Sigmoid colon (tissue), 7 donors: Measurements from ENCODE around the gene SLC6A3. TPM values are rescaled to one million over a fixed set of nuclear protein-coding genes. Genes with fewer than 3 reads are reported as not detected.

Source experiments
- DNase-seq: peaks from one replicate; pipeline ENCODE4 v3.0.0-alpha.2; 2019
- H3K27ac ChIP-seq, 4 donors: fragments of 200-600 bp; sonication (generic); one replicate each; pipeline ENCODE4 v1.5.1; 2016 to 2019; ENCODE audit warnings: mild to moderate bottlenecking in 1 of 4
- H3K27me3 ChIP-seq, 3 donors: fragments of 200-600 bp; sonication (generic); one replicate each; pipeline ENCODE4 v1.5.1; 2019; ENCODE audit warnings: mild to moderate bottlenecking in 1 of 3
- H3K36me3 ChIP-seq, 4 donors: fragments of 200-600 bp; sonication (generic); one replicate each; pipeline ENCODE4 v1.5.1; 2016 to 2019
- H3K4me1 ChIP-seq, 4 donors: fragments of 200-600 bp; sonication (generic); one replicate each; pipeline ENCODE4 v1.5.1; 2017 to 2019
- H3K4me3 ChIP-seq, 4 donors: fragments of 200-600 bp; sonication (generic); one replicate each; pipeline ENCODE4 v1.5.1; 2017 to 2019; ENCODE audit warnings: mild to moderate bottlenecking in 2 of 4, moderate library complexity in 1 of 4
- H3K9me3 ChIP-seq, 4 donors: fragments of 200-600 bp in 3 of 4; sonication (generic) in 3 of 4; one replicate each; pipeline versions ENCODE4 v1.5.1 to v1.6.1; 2013 to 2019
- CTCF ChIP-seq, 4 experiments: fragments of 450-650 bp in 3 of 4; fragments of 200-600 bp in 1 of 4; IDR thresholded peaks; one replicate each; pipeline ENCODE4 v1.5.1; 2016 to 2019; ENCODE audit warnings: antibody characterized with exemption in 4 of 4, mild to moderate bottlenecking in 3 of 4, moderate library complexity in 2 of 4
- EP300 ChIP-seq, 4 donors: sonication (generic); formaldehyde crosslinking; IDR thresholded peaks; one replicate each; pipeline ENCODE4 v1.6.1; 2017; ENCODE audit warnings: antibody characterized with exemption in 4 of 4
- POLR2A ChIP-seq, 2 donors: fragments of 450-650 bp; IDR thresholded peaks; one replicate each; pipeline ENCODE4 v1.6.1; 2016; ENCODE audit warnings: antibody characterized with exemption in 2 of 2, mild to moderate bottlenecking in 2 of 2, moderate library complexity in 2 of 2
- POLR2AphosphoS5 ChIP-seq, 4 donors: sonication (generic); formaldehyde crosslinking; IDR thresholded peaks; one replicate each; pipeline ENCODE4 v1.6.1; 2017; ENCODE audit warnings: antibody characterized with exemption in 4 of 4
- WGBS, 2 donors: extraction: QIAGEN DNeasy Blood & Tissue Kit; methylation state at CpG; one replicate each; pipeline ENCODE4 v1.1.7; 2013; 5-methylcytosine and 5-hydroxymethylcytosine counted together
- intact Hi-C: fragments of 100-400 bp; cut with DNase I; formaldehyde crosslinking; loops from one replicate; pipeline ENCODE4 v1.15.1; 2023
- polyA plus RNA-seq, 3 donors: library from polyadenylated mRNA; stranded (reverse); fragments of 200-250 nt; gene quantifications; one replicate each; pipeline ENCODE4 v1.2.3, GENCODE V29; 2013
- total RNA-seq, 4 donors: library from RNA; depleted of rRNA; stranded (reverse); fragments of >200 nt; gene quantifications; one replicate each; pipeline ENCODE4 v1.1.0, GENCODE V29; 2016
- donor health status: healthy with polysubstance abuse.
- donor health status: Bipolar disorder and iron deficiency.
- donor health status: healthy.

SLC6A3 gene
- total and polyA plus RNA-seq, 7 donors, result 0.06 TPM; not detected in 6

- H3K4me3 ChIP-seq, result no peak overlapping the region
- H3K4me1 ChIP-seq, result no peaks in the 10 kb centered on the region
- WGBS, 2 donors, result 93% methylated on average over 18 of the region's 18 CpGs
- H3K36me3 ChIP-seq, result peaks cover 14 to 88% (median 36%) of the 10 kb centered on the region in 4 donors
- intact Hi-C loops, result loop anchor here (10.0 kb wide), 1 partner anchor 325 kb away; no protein-coding TSS in a partner anchor
- no peaks in the 10 kb centered on the region for H3K9me3 ChIP-seq
- H3K27ac ChIP-seq, result no peak overlapping the region
- no peak for TF ChIP-seq EP300 (IDR thresholded peaks at IDR 0.05)
- no peak for TF ChIP-seq CTCF (IDR thresholded peaks at IDR 0.05)
- no peak for TF ChIP-seq POLR2AphosphoS5 (IDR thresholded peaks at IDR 0.05)
- no peak for TF ChIP-seq POLR2A (IDR thresholded peaks at IDR 0.05)
- no peaks in the 10 kb centered on the region for H3K27me3 ChIP-seq
- no peak for DNase-seq
Measured at GRCh38 chr5:1489754-1490153, 44.5 kb upstream of the SLC6A3 start.

- intact Hi-C loops, result loop anchor here (10.0 kb wide), 1 partner anchor 324 kb away; no protein-coding TSS in a partner anchor
- DNase-seq, result no peak
- peaks cover 14 to 81% (median 36%) of the 10 kb centered on the region in 4 donors for H3K36me3 ChIP-seq
- H3K4me1 ChIP-seq, result no peaks in the 10 kb centered on the region
- WGBS, 2 donors, result 63 to 77% methylated on average over 14 of the region's 14 CpGs
- H3K27ac ChIP-seq, result no peak overlapping the region
- H3K27me3 ChIP-seq, result no peaks in the 10 kb centered on the region
- H3K4me3 ChIP-seq, result no peak overlapping the region
- no peaks in the 10 kb centered on the region for H3K9me3 ChIP-seq
- no peak for TF ChIP-seq CTCF (IDR thresholded peaks at IDR 0.05)
- TF ChIP-seq POLR2AphosphoS5 (IDR thresholded peaks at IDR 0.05), result no peak
- TF ChIP-seq EP300 (IDR thresholded peaks at IDR 0.05), result no peak
- TF ChIP-seq POLR2A (IDR thresholded peaks at IDR 0.05), result no peak
Measured at GRCh38 chr5:1488882-1489680, 43.8 kb upstream of the SLC6A3 start.

- no peak overlapping the region for H3K4me3 ChIP-seq
- no peak for DNase-seq
- H3K36me3 ChIP-seq, result peaks cover 14 to 68% (median 31%) of the 10 kb centered on the region in 4 donors
- no peaks in the 10 kb centered on the region for H3K4me1 ChIP-seq
- 89 to 91% methylated on average over 27 of the region's 27 CpGs for WGBS, 2 donors
- intact Hi-C loops, result loop anchor here (10.0 kb wide), 1 partner anchor 322 kb away; no protein-coding TSS in a partner anchor
- no peak for TF ChIP-seq EP300 (IDR thresholded peaks at IDR 0.05)
- no peak for TF ChIP-seq POLR2A (IDR thresholded peaks at IDR 0.05)
- TF ChIP-seq POLR2AphosphoS5 (IDR thresholded peaks at IDR 0.05), result no peak
- TF ChIP-seq CTCF (IDR thresholded peaks at IDR 0.05), result no peak
- no peaks in the 10 kb centered on the region for H3K27me3 ChIP-seq
- no peaks in the 10 kb centered on the region for H3K9me3 ChIP-seq
- no peak overlapping the region for H3K27ac ChIP-seq
Measured at GRCh38 chr5:1487079-1487764, 42.0 kb upstream of the SLC6A3 start.

- H3K9me3 ChIP-seq, result no peaks in the 10 kb centered on the region
- H3K36me3 ChIP-seq, result peaks cover 14 to 62% (median 27%) of the 10 kb centered on the region in 4 donors
- no peaks in the 10 kb centered on the region for H3K4me1 ChIP-seq
- DNase-seq, result no peak
- intact Hi-C loops, result loop anchor here (10.0 kb wide), 1 partner anchor 321 kb away; no protein-coding TSS in a partner anchor
- H3K27me3 ChIP-seq, result no peaks in the 10 kb centered on the region
- H3K27ac ChIP-seq, result no peak overlapping the region
- WGBS, 2 donors, result 95 to 96% methylated on average over 13 of the region's 13 CpGs
- TF ChIP-seq CTCF (IDR thresholded peaks at IDR 0.05), result no peak
- no peak for TF ChIP-seq EP300 (IDR thresholded peaks at IDR 0.05)
- no peak for TF ChIP-seq POLR2AphosphoS5 (IDR thresholded peaks at IDR 0.05)
- TF ChIP-seq POLR2A (IDR thresholded peaks at IDR 0.05), result no peak
- H3K4me3 ChIP-seq, result no peak overlapping the region
Measured at GRCh38 chr5:1486271-1486670, 41.0 kb upstream of the SLC6A3 start.
